Liver (tissue), 9 donors: ENCODE data around the gene HOXD9. TPM values are rescaled to one million over a fixed set of nuclear protein-coding genes. Genes with fewer than 3 reads are reported as not detected.

Experiments
- DNase-seq: peaks from one replicate; pipeline ENCODE4 v3.0.0-alpha.2; 2017; ENCODE audit warnings: low spot score
- H3K27ac ChIP-seq, 2 donors: one replicate each; pipeline ENCODE4 v1.7.0; 2013; ENCODE audit warnings: inconsistent platforms in 2 of 2, low read length in 2 of 2, control low read depth in 1 of 2, low read depth in 1 of 2, mild to moderate bottlenecking in 1 of 2
- H3K27me3 ChIP-seq, 4 donors: one replicate each; pipeline versions ENCODE4 v1.6.1 to v1.7.0; 2013; ENCODE audit warnings: low read length in 3 of 4, inconsistent platforms in 1 of 4, mild to moderate bottlenecking in 1 of 4, moderate library complexity in 1 of 4; ENCODE audit not compliant: control insufficient read depth in 4 of 4, insufficient read depth in 4 of 4
- H3K36me3 ChIP-seq, 4 donors: one replicate each; pipeline versions ENCODE4 v1.6.1 to v1.7.0; 2013; ENCODE audit warnings: low read length in 3 of 4, mild to moderate bottlenecking in 3 of 4, low read depth in 1 of 4, moderate library complexity in 1 of 4; ENCODE audit not compliant: control insufficient read depth in 4 of 4, insufficient read depth in 3 of 4
- H3K4me1 ChIP-seq, 4 donors: one replicate each; pipeline versions ENCODE4 v1.6.1 to v1.7.0; 2013; ENCODE audit warnings: low read length in 3 of 4, mild to moderate bottlenecking in 3 of 4, moderate library complexity in 1 of 4; ENCODE audit not compliant: control insufficient read depth in 4 of 4, insufficient read depth in 4 of 4
- H3K4me3 ChIP-seq, 3 donors: one replicate each; pipeline versions ENCODE4 v1.6.1 to v1.7.0; 2013; ENCODE audit warnings: low read length in 3 of 3, control low read depth in 1 of 3, low read depth in 1 of 3, mild to moderate bottlenecking in 1 of 3
- H3K9ac ChIP-seq, 2 donors: one replicate each; pipeline ENCODE4 v1.7.0; 2013; ENCODE audit warnings: low read length in 2 of 2, mild to moderate bottlenecking in 2 of 2, moderate library complexity in 2 of 2, control low read depth in 1 of 2, low read depth in 1 of 2
- H3K9me3 ChIP-seq, 4 donors: one replicate each; pipeline versions ENCODE4 v1.6.1 to v1.7.0; 2013; ENCODE audit warnings: low read length in 3 of 4; ENCODE audit not compliant: control insufficient read depth in 4 of 4
- ATF3 ChIP-seq: IDR thresholded peaks from 2 replicates; pipeline ENCODE4 v1.6.1; 2016; ENCODE audit warnings: antibody characterized with exemption
- CTCF ChIP-seq: fragments of 150-350 bp; IDR thresholded peaks from 2 replicates; pipeline ENCODE4 v1.5.1; 2017; ENCODE audit warnings: improper control_type of control experiment, low read depth, low read length; ENCODE audit not compliant: missing input control
- EGR1 ChIP-seq, 2 donors: IDR thresholded peaks; 2 replicates each; pipeline ENCODE4 v1.6.1; 2016 to 2018; ENCODE audit warnings: antibody characterized with exemption in 2 of 2, low read depth in 2 of 2
- FOXA1 ChIP-seq: IDR thresholded peaks from 2 replicates; pipeline ENCODE4 v1.6.1; 2016; ENCODE audit warnings: antibody characterized with exemption
- FOXA2 ChIP-seq: IDR thresholded peaks from 2 replicates; pipeline ENCODE4 v1.6.1; 2016; ENCODE audit warnings: antibody characterized with exemption
- GABPA ChIP-seq, 2 donors: IDR thresholded peaks in 1 of 2; conservative IDR thresholded peaks in 1 of 2; 2 replicates each; pipeline ENCODE4 v1.6.1; 2016; ENCODE audit warnings: antibody characterized with exemption in 2 of 2, mild to moderate bottlenecking in 1 of 2, moderate library complexity in 1 of 2
- HNF4A ChIP-seq, 2 donors: conservative IDR thresholded peaks; 2 replicates each; pipeline ENCODE4 v1.6.1; 2016; ENCODE audit warnings: antibody characterized with exemption in 2 of 2, mild to moderate bottlenecking in 2 of 2
- HNF4G ChIP-seq: IDR thresholded peaks from 2 replicates; pipeline ENCODE4 v1.6.1; 2016; ENCODE audit warnings: antibody characterized with exemption
- JUND ChIP-seq, 2 donors: IDR thresholded peaks; 2 replicates each; pipeline ENCODE4 v1.6.1; 2016; ENCODE audit warnings: antibody characterized with exemption in 2 of 2
- MAX ChIP-seq: IDR thresholded peaks from 2 replicates; pipeline ENCODE4 v1.6.1; 2016; ENCODE audit warnings: antibody characterized with exemption
- NR2F2 ChIP-seq: IDR thresholded peaks from 2 replicates; pipeline ENCODE4 v1.6.1; 2016; ENCODE audit warnings: antibody characterized with exemption
- RAD21 ChIP-seq, 2 donors: IDR thresholded peaks; 2 replicates each; pipeline ENCODE4 v1.6.1; 2016; ENCODE audit warnings: antibody characterized with exemption in 2 of 2, mild to moderate bottlenecking in 2 of 2
- REST ChIP-seq: IDR thresholded peaks from 2 replicates; pipeline ENCODE4 v1.6.1; 2016; ENCODE audit warnings: antibody characterized with exemption, mild to moderate bottlenecking
- RXRA ChIP-seq, 2 donors: IDR thresholded peaks; 2 replicates each; pipeline ENCODE4 v1.6.1; 2017 to 2018; ENCODE audit warnings: antibody characterized with exemption in 2 of 2, mild to moderate bottlenecking in 1 of 2
- SP1 ChIP-seq: IDR thresholded peaks from 2 replicates; pipeline ENCODE4 v1.6.1; 2018; ENCODE audit warnings: antibody characterized with exemption, mild to moderate bottlenecking
- TAF1 ChIP-seq: conservative IDR thresholded peaks from 2 replicates; pipeline ENCODE4 v1.6.1; 2016; ENCODE audit warnings: antibody characterized with exemption, mild to moderate bottlenecking
- YY1 ChIP-seq: IDR thresholded peaks from 2 replicates; pipeline ENCODE4 v1.6.1; 2016; ENCODE audit warnings: antibody characterized with exemption, mild to moderate bottlenecking
- ZBTB33 ChIP-seq: IDR thresholded peaks from 2 replicates; pipeline ENCODE4 v1.6.1; 2016; ENCODE audit warnings: antibody characterized with exemption
- WGBS: extraction: QIAGEN DNeasy Blood & Tissue Kit; methylation state at CpG from one replicate; pipeline ENCODE4 v1.1.7; 2013; 5-methylcytosine and 5-hydroxymethylcytosine counted together
- polyA plus RNA-seq, 2 donors: library from polyadenylated mRNA; stranded (reverse) in 1 of 2; unstranded in 1 of 2; fragments of 200-250 nt in 1 of 2; fragments of >200 nt in 1 of 2; fragmentation: Nextera tagmentation in 1 of 2; extraction: Ambion mirVana in 1 of 2; gene quantifications; one replicate each; pipeline versions ENCODE4 v1.2.1 to v1.2.3, GENCODE V29; 2013 to 2015
- total RNA-seq, 2 donors: library from RNA; depleted of rRNA; stranded (reverse); fragments of >200 nt; gene quantifications; one replicate each; pipeline ENCODE4 v1.2.3, GENCODE V29; 2014
- donor health status: healthy.
- donor health status: healthy.
- donor health status: healthy.
- donor health status: healthy.
- donor health status: healthy.

HOXD9 gene
- total and polyA plus RNA-seq, 4 donors = 0.07 TPM; not detected in 3

GRCh38 chr2:176111846-176112374, 10.6 kb upstream of the HOXD9 start:
- no peak overlapping the region for H3K27ac ChIP-seq
- DNase-seq = no peak
- H3K9me3 ChIP-seq = peaks cover 0 to 2% (median 0%) of the 10 kb centered on the region in 4 donors
- peaks cover 15 to 41% (median 38%) of the 10 kb centered on the region in 4 donors for H3K27me3 ChIP-seq
- 10% methylated on average over 29 of the region's 29 CpGs for WGBS
- no peaks in the 10 kb centered on the region for H3K36me3 ChIP-seq
- H3K4me3 ChIP-seq = no peak overlapping the region
- H3K4me1 ChIP-seq = peaks cover 3 to 8% (median 4%) of the 10 kb centered on the region in 4 donors
- TF ChIP-seq REST (no peak), MAX (no peak)
- H3K9ac ChIP-seq = no peak overlapping the region

- no peak overlapping the region for H3K4me3 ChIP-seq
- no peaks in the 10 kb centered on the region for H3K36me3 ChIP-seq
- no peak overlapping the region for H3K27ac ChIP-seq
- WGBS = 16% methylated on average over 40 of the region's 40 CpGs
- no peak for DNase-seq
- no peak overlapping the region for H3K9ac ChIP-seq
- H3K9me3 ChIP-seq = peaks cover 0 to 2% (median under 1%) of the 10 kb centered on the region in 4 donors
- peaks cover 15 to 46% (median 40%) of the 10 kb centered on the region in 4 donors for H3K27me3 ChIP-seq
- TF ChIP-seq HNF4G (no peak), FOXA1 (no peak), SP1 (no peak), RAD21 (IDR thresholded peaks at IDR 0.05) (no peak), NR2F2 (no peak), TAF1 (no peak), MAX (no peak), GABPA (IDR thresholded peaks at IDR 0.05 in 1 of 2, conservative IDR thresholded peaks at IDR 0.05 in 1 of 2) (no peak), JUND (IDR thresholded peaks at IDR 0.05) (no peak), HNF4A (conservative IDR thresholded peaks at IDR 0.05) (no peak), ZBTB33 (no peak), EGR1 (IDR thresholded peaks at IDR 0.05; ENCODE audit: low read depth in 2 of 2) (no peak), RXRA (IDR thresholded peaks at IDR 0.05) (no peak), YY1 (no peak), ATF3 (no peak), FOXA2 (no peak), CTCF (no peak), REST (no peak)
- H3K4me1 ChIP-seq = peaks cover 0 to 3% (median 3%) of the 10 kb centered on the region in 4 donors
These were observed 9.9 kb upstream of the HOXD9 start for GRCh38 chr2:176112375-176113302.
